K562 (cell line): ENCODE results near the gene ABHD1. TPM values are rescaled to one million over a fixed set of nuclear protein-coding genes. Genes with fewer than 3 reads are reported as not detected.
A peak's percentile ranks its signal among the peaks of the same experiment; 100 is the strongest.

Source experiments
- ATAC-seq: fragments of 200-7000 bp; cut with Tn5 transposase; 3 replicates; pipeline ENCODE4 v1.9.1; 2020; ENCODE audit warnings: moderate library complexity
- BruUV-seq: library from RNA; stranded (reverse); fragments of 400-500 nt; replicated peaks from 2 replicates; lab custom pipeline; 2021; lab: Mats Ljungman, UMichigan
- CTCF ChIA-PET: fragments of 300-600 bp; formaldehyde crosslinking; extraction: SDS; loops from one replicate; lab custom pipeline; 2021; ENCODE audit warnings: low intra/inter-chr PET ratio; lab: Yijun Ruan, JAX
- POLR2A ChIA-PET: fragments of 300-600, 350-650 bp; sonication (Branson Sonifier 250); formaldehyde crosslinking; extraction: SDS; loops from one replicate; lab custom pipeline; 2021; ENCODE audit warnings: antibody characterized with exemption, inconsistent platforms; lab: Yijun Ruan, JAX
- DNase-seq, 4 experiments: peaks; one replicate each; pipeline versions ENCODE4 v3.0.0 to v3.0.0-alpha.2; 2011 to 2018; ENCODE audit warnings: low spot score in 3 of 4, mixed read lengths in 3 of 4; ENCODE audit errors: extremely low read depth in 1 of 4
- FAIRE-seq: peaks from 2 replicates; lab custom pipeline; 2011; peaks lifted over from hg19 to GRCh38; lab: Jason Lieb, UNC
- H2AFZ ChIP-seq: 2 replicates; pipeline ENCODE4 v1.6.0; 2011; ENCODE audit warnings: low read depth, low read length, control low read depth, inconsistent platforms
- H3K27ac ChIP-seq: fragments of 200-600 bp; 3 replicates; pipeline ENCODE4 v1.8.0; 2011; ENCODE audit warnings: low read depth, mild to moderate bottlenecking, control low read depth, inconsistent platforms, low read length, moderate library complexity, mixed read lengths; ENCODE audit errors: extremely low read depth
- H3K27me3 ChIP-seq, 2 experiments: fragments of 300-600 bp in 1 of 2; 2 replicates in 1 of 2; 3 replicates in 1 of 2; pipeline versions ENCODE4 v1.6.0 to v1.8.0; 2011; ENCODE audit warnings: inconsistent platforms in 2 of 2, low read length in 2 of 2, mild to moderate bottlenecking in 1 of 2, mixed read lengths in 1 of 2, moderate library complexity in 1 of 2; ENCODE audit not compliant: control insufficient read depth in 2 of 2, insufficient read depth in 2 of 2
- H3K36me3 ChIP-seq: fragments of 300-600 bp; 3 replicates; pipeline ENCODE4 v1.8.0; 2011; ENCODE audit warnings: mild to moderate bottlenecking, low read length, inconsistent platforms; ENCODE audit not compliant: control insufficient read depth, insufficient read depth
- H3K4me1 ChIP-seq, 2 experiments: fragments of 200-600 bp in 1 of 2; replicated peaks in 1 of 2; 2 replicates in 1 of 2; 3 replicates in 1 of 2; pipeline versions ENCODE4 v1.5.1 to v1.8.0; 2011; ENCODE audit warnings: inconsistent platforms in 2 of 2, low read length in 2 of 2, mild to moderate bottlenecking in 1 of 2, mixed read lengths in 1 of 2, moderate library complexity in 1 of 2; ENCODE audit not compliant: control insufficient read depth in 2 of 2, insufficient read depth in 2 of 2
- H3K4me2 ChIP-seq: 2 replicates; pipeline ENCODE4 v1.6.1; 2011; ENCODE audit warnings: low read length, control low read depth, inconsistent platforms, mixed read lengths; ENCODE audit not compliant: insufficient read depth
- H3K4me3 ChIP-seq: fragments of 200-600 bp; sonication (generic), shearing (Covaris generic); 2 replicates; pipeline ENCODE4 v1.5.1; 2016; ENCODE audit warnings: control low read depth, inconsistent platforms
- H3K79me2 ChIP-seq: fragments of 200-600 bp; 3 replicates; pipeline ENCODE4 v1.8.0; 2011; ENCODE audit warnings: low read length, inconsistent platforms; ENCODE audit not compliant: control insufficient read depth, insufficient read depth
- H3K9ac ChIP-seq, 2 experiments: 2 replicates each; pipeline versions ENCODE4 v1.6.0 to v1.6.1; 2011; ENCODE audit warnings: low read depth in 2 of 2, low read length in 2 of 2, control low read depth in 1 of 2, inconsistent platforms in 1 of 2, mild to moderate bottlenecking in 1 of 2, mixed read lengths in 1 of 2; ENCODE audit not compliant: insufficient read depth in 1 of 2
- H3K9me1 ChIP-seq: one replicate; pipeline ENCODE4 v1.6.0; 2011; ENCODE audit warnings: inconsistent platforms, mild to moderate bottlenecking, low read length, moderate library complexity; ENCODE audit not compliant: control insufficient read depth, insufficient read depth
- H3K9me3 ChIP-seq: replicated peaks from 2 replicates; pipeline ENCODE4 v1.5.1; 2011; ENCODE audit warnings: low read depth, low read length, inconsistent platforms; ENCODE audit not compliant: control insufficient read depth, insufficient read depth
- H4K20me1 ChIP-seq: replicated peaks from 2 replicates; pipeline ENCODE4 v1.6.1; 2011; ENCODE audit warnings: low read length, inconsistent platforms, mixed read lengths; ENCODE audit not compliant: control insufficient read depth, insufficient read depth
- ARID1B ChIP-seq: fragments of 450-650 bp; IDR thresholded peaks from 2 replicates; pipeline ENCODE4 v1.6.1; 2016; ENCODE audit warnings: antibody characterized with exemption, mild to moderate bottlenecking, inconsistent platforms
- CBX5 ChIP-seq: IDR thresholded peaks from 2 replicates; pipeline ENCODE4 v1.6.1; 2014; ENCODE audit warnings: low read depth, borderline replicate concordance
- HCFC1 ChIP-seq: IDR thresholded peaks from 2 replicates; pipeline ENCODE4 v1.6.1; 2012; ENCODE audit warnings: low read depth, low read length, improper control_type of control experiment
- HDGF ChIP-seq: fragments of 450-650 bp; IDR thresholded peaks from 2 replicates; pipeline ENCODE4 v1.6.1; 2016
- HNRNPH1 ChIP-seq: fragments of 200-400 bp; formaldehyde crosslinking; optimal IDR thresholded peaks from 2 replicates; pipeline ENCODE3; 2017; ENCODE audit warnings: low read depth, mild to moderate bottlenecking, low read length, moderate library complexity
- LCOR ChIP-seq: sonication (generic); formaldehyde crosslinking; IDR thresholded peaks from 2 replicates; pipeline ENCODE4 v1.8.0; 2022; ENCODE audit warnings: mild to moderate bottlenecking, missing genetic modification reagents
- MBD2 ChIP-seq: sonication (generic); IDR thresholded peaks from 2 replicates; pipeline ENCODE4 v1.6.1; 2016; ENCODE audit warnings: low read depth, borderline replicate concordance
- NBN ChIP-seq: fragments of 450-650 bp; IDR thresholded peaks from 2 replicates; pipeline ENCODE4 v1.6.1; 2016; ENCODE audit warnings: low read depth, mild to moderate bottlenecking
- NCOA4 ChIP-seq: fragments of 450-650 bp; IDR thresholded peaks from 2 replicates; pipeline ENCODE4 v1.6.1; 2018; ENCODE audit warnings: mild to moderate bottlenecking; ENCODE audit not compliant: partially characterized antibody
- PCBP2 ChIP-seq: fragments of 200-400 bp; formaldehyde crosslinking; IDR thresholded peaks from 2 replicates; pipeline ENCODE4 v1.6.1; 2018; ENCODE audit warnings: low read length, low read depth, mild to moderate bottlenecking, moderate library complexity; ENCODE audit not compliant: poor library complexity, severe bottlenecking
- SETDB1 ChIP-seq: IDR thresholded peaks from one replicate; pipeline ENCODE4 v1.6.1; 2012; ENCODE audit warnings: low read length, control low read depth, inconsistent platforms
- SMARCE1 ChIP-seq: fragments of 450-650 bp; IDR thresholded peaks from 2 replicates; pipeline ENCODE4 v1.7.1; 2016; ENCODE audit warnings: mild to moderate bottlenecking
- SREBF2 ChIP-seq: sonication (generic); formaldehyde crosslinking; IDR thresholded peaks from 2 replicates; pipeline ENCODE4 v1.4.0; 2020; ENCODE audit warnings: mild to moderate bottlenecking, missing genetic modification reagents
- ZNF24 ChIP-seq: fragments of 450-650 bp; IDR thresholded peaks from 2 replicates; pipeline ENCODE4 v1.6.1; 2016
- WGBS: fragments of 100-300 bp; shearing (Covaris generic); methylation state at CpG from one replicate; pipeline ENCODE4 v1.1.6; 2016; ENCODE audit warnings: low coverage, mixed read lengths; ENCODE audit not compliant: insufficient coverage; ENCODE audit errors: missing lambda C conversion rate; 5-methylcytosine and 5-hydroxymethylcytosine counted together
- in situ Hi-C: fragments of 300-500 bp; cut with MboI; formaldehyde crosslinking; loops from 4 replicates; pipeline ENCODE4 v1.15.0; 2018; ENCODE audit warnings: inconsistent platforms, mixed read lengths
- intact Hi-C: fragments of 100-400 bp; cut with micrococcal nuclease; formaldehyde crosslinking; loops from 2 replicates; pipeline ENCODE4 v1.14.2; 2022
- polyA plus RNA-seq, 8 experiments: library from polyadenylated mRNA; depleted of rRNA in 4 of 8; stranded (reverse) in 5 of 8; unstranded in 3 of 8; fragments of >200 nt; fragmentation: Nextera tagmentation in 2 of 8; fragmentation: Illumina TruSeq in 1 of 8; extraction: Ambion mirVana in 2 of 8; extraction: Trizol in 1 of 8; gene quantifications; 2 replicates each; pipeline versions ENCODE4 v1.2.1 to v1.2.3, GENCODE V29; 2011 to 2014; ENCODE audit warnings: inconsistent platforms in 1 of 8, missing spikeins in 1 of 8
- total RNA-seq, 7 experiments: library from RNA; depleted of rRNA in 6 of 7; stranded (reverse); fragments of >200 nt in 6 of 7; fragmentation: Illumina TruSeq in 2 of 7; extraction: Trizol in 2 of 7; gene quantifications; 2 replicates each; pipeline versions ENCODE4 v1.2.1 to v1.2.3, GENCODE V29; 2011 to 2021; ENCODE audit warnings: low replicate concordance in 1 of 7
- TF ChIP-seq, protein P1 (sequence below): sonication (generic); formaldehyde crosslinking; IDR thresholded peaks from 2 replicates; pipeline ENCODE4 v1.8.0; 2022; ENCODE audit warnings: mild to moderate bottlenecking, missing genetic modification reagents
- TF ChIP-seq, protein P2 (sequence below): fragments of 450-650 bp; IDR thresholded peaks from 2 replicates; pipeline ENCODE4 v1.6.1; 2017; ENCODE audit warnings: antibody characterized with exemption

ABHD1 gene
- total and polyA plus RNA-seq, 9 of the 15 experiments (the other 6 are each of a cell fraction or from before 2014, with no cell fraction given), result 0.10 to 0.16 (median 0.11) TPM; not detected in 5

DNA sequence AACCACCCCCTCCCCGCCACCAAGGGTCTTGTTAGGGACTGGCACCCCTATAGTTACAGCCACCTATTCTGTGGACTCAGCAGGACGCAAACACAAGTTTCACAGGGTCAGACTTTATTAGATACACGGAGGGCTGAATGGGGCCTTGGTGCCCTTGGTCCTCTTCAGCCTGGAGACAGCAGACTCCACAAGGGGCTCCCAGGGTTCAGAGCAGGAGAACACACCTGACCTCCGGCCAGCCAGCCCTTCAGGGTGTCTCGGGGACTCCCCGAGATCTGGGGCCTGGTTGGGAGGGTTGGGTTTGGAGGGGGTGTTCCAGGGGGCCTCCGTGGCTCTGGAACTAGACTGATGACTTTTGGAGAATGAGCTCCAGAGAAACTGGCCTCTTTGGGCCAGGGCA, 13.1 kb downstream of the ABHD1 start:
- BruUV-seq, result no TSS peak
- H3K9me3 ChIP-seq, result no peaks in the 10 kb centered on the region; the same call in 1 of the 2 replicates
- peak overlapping the region in 1 of 2 experiments; percentile 62; a peak in 1 of 4 replicates for H3K9ac ChIP-seq

DNA sequence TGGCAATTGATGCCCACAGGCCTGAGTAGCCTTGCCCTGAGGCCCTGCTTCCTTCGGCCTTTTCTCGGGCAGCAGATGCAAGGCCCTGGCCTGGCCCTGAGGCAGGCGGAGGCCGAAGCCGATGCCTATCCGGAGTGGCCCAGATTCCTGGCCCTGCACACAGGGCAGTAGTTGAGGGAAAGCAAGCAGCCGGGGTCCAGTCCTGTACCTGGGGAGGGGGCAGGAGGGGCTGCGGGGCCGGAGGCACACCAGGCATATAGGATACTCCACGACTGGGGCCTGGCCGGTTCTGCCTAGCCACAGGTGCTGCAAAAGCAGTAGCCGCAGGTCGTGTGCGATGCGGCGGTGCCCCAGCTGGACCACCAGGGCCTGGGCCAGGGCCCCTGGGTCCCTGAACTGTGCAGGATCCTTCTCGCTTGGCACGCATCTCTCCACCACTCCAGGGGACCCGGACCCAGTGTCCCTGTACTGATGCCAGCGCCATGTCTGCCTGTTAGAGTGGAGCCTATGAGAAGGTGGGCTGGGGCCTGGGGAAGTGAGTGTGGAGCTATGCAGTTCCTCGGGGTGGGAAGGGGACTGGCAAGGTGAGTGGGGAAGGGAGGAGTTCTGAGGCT, 13.8 kb downstream of the ABHD1 start:
- in situ Hi-C loops (no loop called here), intact Hi-C loops (no loop called here)
- no peak overlapping the region for H3K4me3 ChIP-seq
- no peak overlapping the region for H3K4me2 ChIP-seq
- no peaks in the 10 kb centered on the region for H3K27me3 ChIP-seq
- peak overlapping the region in 1 of 2 experiments; percentile 62; a peak in 2 of 4 replicates for H3K9ac ChIP-seq
- peaks cover 15 to 27% of the 10 kb centered on the region in 2 experiments; a peak in 4 of 5 replicates for H3K4me1 ChIP-seq
- ATAC-seq (no peak), DNase-seq (no peak), FAIRE-seq (no peak)
- peaks cover 11% of the 10 kb centered on the region; the same call in 2 of the 3 replicates for H3K36me3 ChIP-seq
- CTCF ChIA-PET, result no interaction called here
- no peaks in the 10 kb centered on the region; the same call in 1 of the 2 replicates for H3K9me3 ChIP-seq
- H3K27ac ChIP-seq, result no peak overlapping the region
- no TSS peak for BruUV-seq
- no peaks in the 10 kb centered on the region; the same call in 1 of the 2 replicates for H4K20me1 ChIP-seq
- 69% methylated on average over 15 of the region's 21 CpGs for WGBS
- peaks cover 21% of the 10 kb centered on the region for H3K79me2 ChIP-seq
- H3K9me1 ChIP-seq, result peaks cover 5% of the 10 kb centered on the region
- POLR2A ChIA-PET, result no interaction called here
- H2AFZ ChIP-seq, result no peak overlapping the region
- TF ChIP-seq HCFC1 (no peak), SMARCE1 (no peak), HNRNPH1 (no peak), SREBF2 (CRISPR knock-in tag) (no peak), CBX5 (no peak), NBN (no peak), ARID1B (no peak), PCBP2 (no peak)
- TF ChIP-seq, protein P1, sequence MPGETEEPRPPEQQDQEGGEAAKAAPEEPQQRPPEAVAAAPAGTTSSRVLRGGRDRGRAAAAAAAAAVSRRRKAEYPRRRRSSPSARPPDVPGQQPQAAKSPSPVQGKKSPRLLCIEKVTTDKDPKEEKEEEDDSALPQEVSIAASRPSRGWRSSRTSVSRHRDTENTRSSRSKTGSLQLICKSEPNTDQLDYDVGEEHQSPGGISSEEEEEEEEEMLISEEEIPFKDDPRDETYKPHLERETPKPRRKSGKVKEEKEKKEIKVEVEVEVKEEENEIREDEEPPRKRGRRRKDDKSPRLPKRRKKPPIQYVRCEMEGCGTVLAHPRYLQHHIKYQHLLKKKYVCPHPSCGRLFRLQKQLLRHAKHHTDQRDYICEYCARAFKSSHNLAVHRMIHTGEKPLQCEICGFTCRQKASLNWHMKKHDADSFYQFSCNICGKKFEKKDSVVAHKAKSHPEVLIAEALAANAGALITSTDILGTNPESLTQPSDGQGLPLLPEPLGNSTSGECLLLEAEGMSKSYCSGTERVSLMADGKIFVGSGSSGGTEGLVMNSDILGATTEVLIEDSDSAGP (CRISPR knock-in tag), result no peak
- TF ChIP-seq, protein P2, sequence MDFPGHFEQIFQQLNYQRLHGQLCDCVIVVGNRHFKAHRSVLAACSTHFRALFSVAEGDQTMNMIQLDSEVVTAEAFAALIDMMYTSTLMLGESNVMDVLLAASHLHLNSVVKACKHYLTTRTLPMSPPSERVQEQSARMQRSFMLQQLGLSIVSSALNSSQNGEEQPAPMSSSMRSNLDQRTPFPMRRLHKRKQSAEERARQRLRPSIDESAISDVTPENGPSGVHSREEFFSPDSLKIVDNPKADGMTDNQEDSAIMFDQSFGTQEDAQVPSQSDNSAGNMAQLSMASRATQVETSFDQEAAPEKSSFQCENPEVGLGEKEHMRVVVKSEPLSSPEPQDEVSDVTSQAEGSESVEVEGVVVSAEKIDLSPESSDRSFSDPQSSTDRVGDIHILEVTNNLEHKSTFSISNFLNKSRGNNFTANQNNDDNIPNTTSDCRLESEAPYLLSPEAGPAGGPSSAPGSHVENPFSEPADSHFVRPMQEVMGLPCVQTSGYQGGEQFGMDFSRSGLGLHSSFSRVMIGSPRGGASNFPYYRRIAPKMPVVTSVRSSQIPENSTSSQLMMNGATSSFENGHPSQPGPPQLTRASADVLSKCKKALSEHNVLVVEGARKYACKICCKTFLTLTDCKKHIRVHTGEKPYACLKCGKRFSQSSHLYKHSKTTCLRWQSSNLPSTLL, result no peak

More for the DNA sequence above, 13.1 kb downstream of the ABHD1 start:
- intact Hi-C loops (no loop called here), in situ Hi-C loops (no loop called here)
- Histone ChIP-seq H3K27ac (no peak overlapping the region), H3K4me2 (no peak overlapping the region), H4K20me1 (no peaks in the 10 kb centered on the region; the same call in 1 of the 2 replicates), H2AFZ (no peak overlapping the region), H3K27me3 (no peaks in the 10 kb centered on the region), H3K9me1 (peaks cover 5% of the 10 kb centered on the region), H3K4me3 (no peak overlapping the region), H3K79me2 (peaks cover 21% of the 10 kb centered on the region), H3K36me3 (peaks cover 18% of the 10 kb centered on the region; the same call in 2 of the 3 replicates), H3K4me1 (peaks cover 15 to 32% of the 10 kb centered on the region in 2 experiments; a peak in 4 of 5 replicates)
- TF ChIP-seq ZNF24, result no peak
- no peak for TF ChIP-seq HDGF
- TF ChIP-seq MBD2, result no peak
- TF ChIP-seq NCOA4, result no peak
- TF ChIP-seq LCOR (CRISPR knock-in tag), result no peak
- TF ChIP-seq SETDB1, result no peak
- ChIA-PET POLR2A (no interaction called here), CTCF (no interaction called here)
- 63% methylated on average over 6 of the region's 7 CpGs for WGBS
- no peak for DNase-seq
- no peak for FAIRE-seq
- no peak for ATAC-seq
